IPS-15b (cell line): ENCODE results near the gene OR52K1.
"Not testable (repeated sequence)": the region's sequence is repeated elsewhere in the genome, so short reads cannot be mapped to it uniquely, and the experiment has no call there.

ENCODE experiments used
- H3K27me3 ChIP-seq: one replicate; pipeline ENCODE4 v1.6.1; 2013; ENCODE audit warnings: low read length; ENCODE audit not compliant: control insufficient read depth, insufficient read depth
- H3K36me3 ChIP-seq: one replicate; pipeline ENCODE4 v1.6.1; 2013; ENCODE audit warnings: low read length; ENCODE audit not compliant: control insufficient read depth, insufficient read depth
- H3K4me1 ChIP-seq: one replicate; pipeline ENCODE4 v1.6.1; 2013; ENCODE audit warnings: mild to moderate bottlenecking, low read length; ENCODE audit not compliant: control insufficient read depth, insufficient read depth
- H3K4me3 ChIP-seq: one replicate; pipeline ENCODE4 v1.5.1; 2013; ENCODE audit warnings: low read depth, low read length
- H3K9ac ChIP-seq: one replicate; pipeline ENCODE4 v1.6.1; 2013; ENCODE audit warnings: low read depth, mild to moderate bottlenecking, low read length
- H3K9me3 ChIP-seq: one replicate; pipeline ENCODE4 v1.6.1; 2013; ENCODE audit warnings: mild to moderate bottlenecking, low read length; ENCODE audit not compliant: control insufficient read depth, insufficient read depth

The OR52K1 gene

DNA sequence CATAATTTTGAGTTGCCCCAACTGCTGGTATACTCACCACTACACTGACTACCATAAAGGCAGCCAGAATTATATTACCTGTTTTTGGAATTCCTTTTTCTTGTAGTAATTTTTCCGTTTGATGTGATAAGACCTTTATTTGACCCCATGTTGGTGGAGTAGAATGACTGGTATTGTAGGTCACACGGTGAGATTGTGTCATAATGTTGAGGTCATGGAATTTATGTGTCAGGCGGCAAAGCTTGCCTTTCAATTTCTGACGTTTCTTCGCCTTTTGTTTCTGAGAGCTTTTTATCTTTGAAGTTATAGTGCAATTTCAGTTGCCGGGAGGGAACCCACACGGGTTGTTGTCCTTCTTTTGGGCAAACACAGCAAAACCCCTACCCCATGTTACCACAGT, 13.0 kb downstream of the OR52K1 start:
- Histone ChIP-seq H3K9me3 (no peaks in the 10 kb centered on the region), H3K36me3 (no peaks in the 10 kb centered on the region), H3K9ac (no peak overlapping the region), H3K4me1 (no peaks in the 10 kb centered on the region), H3K27me3 (no peaks in the 10 kb centered on the region), H3K4me3 (no peak overlapping the region)

- Histone ChIP-seq H3K4me3 (no peak overlapping the region), H3K27me3 (no peaks in the 10 kb centered on the region), H3K9me3 (no peaks in the 10 kb centered on the region)
Observed at GRCh38 chr11:4495986-4496385, 13.5 kb downstream of the OR52K1 start.

GRCh38 chr11:4496557-4497248, 14.3 kb downstream of the OR52K1 start:
- Histone ChIP-seq H3K4me3 (no peak overlapping the region), H3K9ac (no peak overlapping the region), H3K4me1 (no peaks in the 10 kb centered on the region), H3K27me3 (no peaks in the 10 kb centered on the region), H3K36me3 (no peaks in the 10 kb centered on the region), H3K9me3 (no peaks in the 10 kb centered on the region)

More at GRCh38 chr11:4495986-4496385, 13.5 kb downstream of the OR52K1 start:
- H3K4me1 ChIP-seq, result no peaks in the 10 kb centered on the region
- no peaks in the 10 kb centered on the region for H3K36me3 ChIP-seq
- H3K9ac ChIP-seq, result no peak overlapping the region

DNA sequence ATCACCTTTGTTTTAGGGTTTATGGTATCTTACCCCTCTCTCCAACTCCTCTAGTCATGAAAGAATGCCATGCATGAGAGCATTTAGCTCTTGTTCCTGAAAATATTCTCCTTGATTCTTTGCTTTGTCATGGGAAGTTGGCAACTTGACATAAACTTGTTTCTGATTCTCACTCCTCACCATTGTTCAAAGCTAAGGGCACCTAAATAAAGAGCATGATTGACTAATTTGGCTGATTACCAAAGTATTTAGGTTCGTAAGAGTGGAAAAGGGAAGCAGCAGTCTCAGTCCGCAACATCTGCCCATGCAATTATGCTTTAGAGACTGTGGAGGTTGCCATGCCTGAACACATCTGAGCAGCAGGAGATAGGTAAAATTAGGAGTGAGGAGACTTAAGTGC, 26.4 kb downstream of the OR52K1 start:
- H3K27me3 ChIP-seq, result no peaks in the 10 kb centered on the region
- no peaks in the 10 kb centered on the region for H3K4me1 ChIP-seq

GRCh38 chr11:4511282-4512245, 29.1 kb downstream of the OR52K1 start:
- Histone ChIP-seq H3K9me3 (no peaks in the 10 kb centered on the region), H3K36me3 (no peaks in the 10 kb centered on the region), H3K9ac (no peak overlapping the region), H3K4me1 (no peaks in the 10 kb centered on the region), H3K4me3 (no peak overlapping the region), H3K27me3 (no peaks in the 10 kb centered on the region)

More for the DNA sequence above, 26.4 kb downstream of the OR52K1 start:
- H3K4me3 ChIP-seq, result no peak overlapping the region
- H3K9me3 ChIP-seq, result no peaks in the 10 kb centered on the region
- H3K36me3 ChIP-seq, result no peaks in the 10 kb centered on the region
- H3K9ac ChIP-seq, result no peak overlapping the region

DNA sequence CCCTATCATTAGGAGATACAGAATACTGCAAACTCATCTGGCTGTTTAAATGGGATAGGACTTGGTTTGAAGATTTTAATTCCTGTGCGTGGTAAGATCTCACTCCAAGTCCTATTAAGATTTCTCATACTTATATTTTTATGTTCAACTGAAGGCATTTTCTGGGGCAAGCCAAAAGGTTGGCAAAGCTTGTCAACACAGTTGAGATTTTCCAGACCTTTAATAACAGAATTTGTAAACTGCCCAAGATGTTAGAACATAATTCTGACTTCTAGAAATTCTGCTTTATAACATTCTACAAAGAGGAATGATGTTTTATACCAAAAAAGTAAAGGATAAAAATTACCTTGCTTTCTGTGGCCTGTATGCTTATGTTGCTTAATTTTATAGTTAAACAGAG, 31.8 kb downstream of the OR52K1 start:
- Histone ChIP-seq H3K27me3 (no peaks in the 10 kb centered on the region), H3K9me3 (no peaks in the 10 kb centered on the region), H3K36me3 (no peaks in the 10 kb centered on the region), H3K4me1 (no peaks in the 10 kb centered on the region), H3K4me3 (no peak overlapping the region), H3K9ac (no peak overlapping the region)

DNA sequence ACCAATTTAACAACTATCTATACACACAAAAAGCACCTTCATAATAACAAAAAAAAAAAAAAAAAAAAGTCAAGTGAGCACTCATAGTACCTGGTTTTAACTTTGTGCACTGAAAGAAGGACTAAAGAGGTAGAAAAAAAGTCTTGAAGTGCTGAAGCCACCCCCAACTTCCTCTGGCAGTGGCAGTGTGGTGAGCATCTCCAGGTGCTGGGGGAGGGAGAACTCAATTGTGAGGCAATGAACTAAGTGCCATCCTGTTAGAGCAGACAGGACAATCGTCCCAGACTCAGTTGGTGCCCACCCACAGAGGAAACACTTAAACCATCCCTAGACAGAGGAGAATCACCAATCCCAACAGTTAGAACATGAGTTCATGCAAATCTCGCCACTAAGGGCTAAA, 39.9 kb downstream of the OR52K1 start:
- Histone ChIP-seq H3K4me1 (peaks cover 3% of the 10 kb centered on the region), H3K9ac (no peak overlapping the region), H3K36me3 (no peaks in the 10 kb centered on the region), H3K27me3 (no peaks in the 10 kb centered on the region), H3K4me3 (no peak overlapping the region), H3K9me3 (no peaks in the 10 kb centered on the region)

GRCh38 chr11:4522752-4523151, 40.3 kb downstream of the OR52K1 start:
- no peaks in the 10 kb centered on the region for H3K9me3 ChIP-seq
- no peaks in the 10 kb centered on the region for H3K27me3 ChIP-seq
- H3K9ac ChIP-seq, result no peak overlapping the region
- no peaks in the 10 kb centered on the region for H3K36me3 ChIP-seq
- peaks cover 3% of the 10 kb centered on the region for H3K4me1 ChIP-seq
- H3K4me3 ChIP-seq, result no peak overlapping the region

DNA sequence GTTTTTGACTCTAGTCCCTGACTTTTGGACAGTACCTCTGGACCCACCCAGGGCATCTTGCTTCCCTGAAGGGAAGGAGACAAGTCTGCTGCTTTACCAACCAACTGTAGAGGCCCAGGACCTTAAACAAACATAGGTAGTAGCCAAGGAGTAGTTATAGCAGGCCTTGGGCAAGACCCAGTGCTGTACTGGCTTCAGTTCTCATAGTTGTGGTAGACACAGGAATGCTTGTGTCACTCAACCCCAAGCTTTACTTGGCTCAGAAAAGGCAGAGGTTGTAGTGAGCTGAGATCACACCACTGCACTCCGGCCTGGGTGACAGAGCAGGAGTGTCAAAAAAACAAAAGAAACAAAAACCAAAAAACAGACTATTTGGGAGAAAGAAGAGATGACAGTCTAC, 41.2 kb downstream of the OR52K1 start:
- no peaks in the 10 kb centered on the region for H3K9me3 ChIP-seq
- no peak overlapping the region for H3K9ac ChIP-seq
- peaks cover 3% of the 10 kb centered on the region for H3K4me1 ChIP-seq
- H3K36me3 ChIP-seq, result no peaks in the 10 kb centered on the region
- no peaks in the 10 kb centered on the region for H3K27me3 ChIP-seq
- H3K4me3 ChIP-seq, result no peak overlapping the region

DNA sequence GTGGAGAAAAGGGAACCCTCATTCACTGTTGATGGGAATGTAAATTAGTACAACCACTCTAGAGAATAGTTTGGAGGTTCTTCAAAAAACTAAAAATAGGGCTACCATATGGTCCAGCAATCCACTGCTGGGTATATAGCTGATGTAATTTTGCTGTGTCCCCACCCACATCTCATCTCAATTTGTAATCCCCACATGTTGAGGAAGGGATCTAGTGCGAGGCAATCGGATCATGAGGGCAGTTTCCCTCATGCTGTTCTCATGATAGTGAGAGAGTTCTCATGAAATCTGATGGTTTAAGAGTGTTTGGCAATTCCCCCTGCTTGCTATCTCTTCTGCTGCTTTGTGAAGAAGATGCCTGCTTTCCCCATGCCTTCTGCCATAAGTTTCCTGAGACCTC, 45.5 kb downstream of the OR52K1 start:
- H3K4me3 ChIP-seq, result no peak overlapping the region
- H3K9ac ChIP-seq, result no peak overlapping the region
- H3K36me3 ChIP-seq, result no peaks in the 10 kb centered on the region
- H3K4me1 ChIP-seq, result no peaks in the 10 kb centered on the region
- H3K27me3 ChIP-seq, result no peaks in the 10 kb centered on the region
- no peaks in the 10 kb centered on the region for H3K9me3 ChIP-seq

DNA sequence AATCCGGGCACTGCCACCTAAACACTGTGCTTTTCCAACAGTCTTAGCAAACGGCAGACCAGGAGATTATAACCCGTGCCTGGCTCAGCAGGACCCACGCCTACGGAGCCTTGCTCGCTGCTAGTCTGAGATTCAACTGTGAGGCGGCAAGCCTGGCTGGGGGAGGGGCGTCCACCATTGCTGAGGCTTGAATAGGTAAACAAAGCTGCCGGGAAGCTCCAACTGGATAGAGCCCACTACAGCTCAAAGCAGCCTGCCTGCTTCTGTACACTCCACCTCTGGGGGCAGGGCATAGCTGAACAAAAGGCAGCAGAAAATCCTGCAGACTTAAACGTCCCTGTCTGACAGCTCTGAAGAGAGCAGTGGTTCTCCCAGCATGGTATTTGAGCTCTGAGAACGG, 49.2 kb downstream of the OR52K1 start:
- H3K9me3 ChIP-seq, H3K4me1 ChIP-seq, H3K36me3 ChIP-seq, H3K27me3 ChIP-seq, H3K4me3 ChIP-seq, H3K9ac ChIP-seq: not testable (repeated sequence)
